GM10266 (cell line): ENCODE measurements around the gene TRMT1L.
"Not testable (repeated sequence)": the region's sequence is repeated elsewhere in the genome, so short reads cannot be mapped to it uniquely, and the experiment has no call there.

Experiments
- DNase-seq: peaks from one replicate; pipeline ENCODE4 v3.0.0; 2012; ENCODE audit errors: extremely low spot score
- TF ChIP-seq, protein P1 (sequence below): IDR thresholded peaks from 2 replicates; pipeline ENCODE4 v1.5.1; 2012; ENCODE audit warnings: mild to moderate bottlenecking, low read depth; ENCODE audit not compliant: control insufficient read depth, insufficient read depth; ENCODE audit errors: missing control alignments

TRMT1L gene, protein sequence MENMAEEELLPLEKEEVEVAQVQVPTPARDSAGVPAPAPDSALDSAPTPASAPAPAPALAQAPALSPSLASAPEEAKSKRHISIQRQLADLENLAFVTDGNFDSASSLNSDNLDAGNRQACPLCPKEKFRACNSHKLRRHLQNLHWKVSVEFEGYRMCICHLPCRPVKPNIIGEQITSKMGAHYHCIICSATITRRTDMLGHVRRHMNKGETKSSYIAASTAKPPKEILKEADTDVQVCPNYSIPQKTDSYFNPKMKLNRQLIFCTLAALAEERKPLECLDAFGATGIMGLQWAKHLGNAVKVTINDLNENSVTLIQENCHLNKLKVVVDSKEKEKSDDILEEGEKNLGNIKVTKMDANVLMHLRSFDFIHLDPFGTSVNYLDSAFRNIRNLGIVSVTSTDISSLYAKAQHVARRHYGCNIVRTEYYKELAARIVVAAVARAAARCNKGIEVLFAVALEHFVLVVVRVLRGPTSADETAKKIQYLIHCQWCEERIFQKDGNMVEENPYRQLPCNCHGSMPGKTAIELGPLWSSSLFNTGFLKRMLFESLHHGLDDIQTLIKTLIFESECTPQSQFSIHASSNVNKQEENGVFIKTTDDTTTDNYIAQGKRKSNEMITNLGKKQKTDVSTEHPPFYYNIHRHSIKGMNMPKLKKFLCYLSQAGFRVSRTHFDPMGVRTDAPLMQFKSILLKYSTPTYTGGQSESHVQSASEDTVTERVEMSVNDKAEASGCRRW

DNA sequence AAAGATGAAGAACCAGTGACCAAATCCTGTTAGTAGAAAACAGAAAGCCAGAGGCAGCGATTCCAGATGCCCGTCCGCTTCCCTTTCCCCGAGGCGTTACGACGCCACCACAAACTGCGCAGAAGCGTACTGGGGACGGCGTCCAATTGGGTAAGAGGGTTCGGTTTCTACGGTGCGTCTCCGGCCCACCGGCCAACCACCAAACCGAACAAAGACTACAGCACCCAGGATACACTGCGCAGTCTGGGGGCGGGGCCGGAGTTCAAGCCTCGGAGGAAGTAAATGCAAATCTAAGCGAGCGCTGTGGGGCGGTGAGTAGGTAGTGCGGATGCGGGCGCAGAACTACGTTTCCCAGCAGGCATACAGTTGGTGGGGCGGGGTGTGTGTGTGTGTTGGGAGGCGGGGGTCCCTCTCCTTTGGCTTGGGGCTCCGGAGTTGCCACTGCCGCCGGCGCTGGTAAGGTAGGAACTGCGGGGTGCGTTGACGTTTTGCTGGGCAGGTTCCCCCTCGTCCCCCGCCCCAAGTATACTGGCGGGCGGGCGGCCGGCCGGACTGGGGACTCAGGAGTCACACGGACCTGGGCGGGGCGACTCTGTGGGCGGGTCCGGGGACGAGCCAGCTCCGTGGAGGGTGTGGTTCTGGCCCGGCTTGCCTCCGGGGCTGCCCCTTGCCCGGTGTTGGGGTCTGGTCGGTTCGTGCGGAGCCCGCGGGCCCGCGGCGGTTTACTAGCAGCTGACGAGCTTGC, at the start of gene TRMT1L, which contains the start of gene SWT1:
Gene TRMT1L, minus strand, starts transcription at position 100 of the 745 bp plus-strand sequence. CDS start 241 bp downstream, outside the sequence.
Gene SWT1, plus strand, starts transcription at position 314 of the 745 bp plus-strand sequence. CDS start 3,675 bp downstream, outside the sequence.
- peak; percentile 90 for DNase-seq
- TF ChIP-seq, protein P1, sequence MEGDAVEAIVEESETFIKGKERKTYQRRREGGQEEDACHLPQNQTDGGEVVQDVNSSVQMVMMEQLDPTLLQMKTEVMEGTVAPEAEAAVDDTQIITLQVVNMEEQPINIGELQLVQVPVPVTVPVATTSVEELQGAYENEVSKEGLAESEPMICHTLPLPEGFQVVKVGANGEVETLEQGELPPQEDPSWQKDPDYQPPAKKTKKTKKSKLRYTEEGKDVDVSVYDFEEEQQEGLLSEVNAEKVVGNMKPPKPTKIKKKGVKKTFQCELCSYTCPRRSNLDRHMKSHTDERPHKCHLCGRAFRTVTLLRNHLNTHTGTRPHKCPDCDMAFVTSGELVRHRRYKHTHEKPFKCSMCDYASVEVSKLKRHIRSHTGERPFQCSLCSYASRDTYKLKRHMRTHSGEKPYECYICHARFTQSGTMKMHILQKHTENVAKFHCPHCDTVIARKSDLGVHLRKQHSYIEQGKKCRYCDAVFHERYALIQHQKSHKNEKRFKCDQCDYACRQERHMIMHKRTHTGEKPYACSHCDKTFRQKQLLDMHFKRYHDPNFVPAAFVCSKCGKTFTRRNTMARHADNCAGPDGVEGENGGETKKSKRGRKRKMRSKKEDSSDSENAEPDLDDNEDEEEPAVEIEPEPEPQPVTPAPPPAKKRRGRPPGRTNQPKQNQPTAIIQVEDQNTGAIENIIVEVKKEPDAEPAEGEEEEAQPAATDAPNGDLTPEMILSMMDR = no peak

DNA sequence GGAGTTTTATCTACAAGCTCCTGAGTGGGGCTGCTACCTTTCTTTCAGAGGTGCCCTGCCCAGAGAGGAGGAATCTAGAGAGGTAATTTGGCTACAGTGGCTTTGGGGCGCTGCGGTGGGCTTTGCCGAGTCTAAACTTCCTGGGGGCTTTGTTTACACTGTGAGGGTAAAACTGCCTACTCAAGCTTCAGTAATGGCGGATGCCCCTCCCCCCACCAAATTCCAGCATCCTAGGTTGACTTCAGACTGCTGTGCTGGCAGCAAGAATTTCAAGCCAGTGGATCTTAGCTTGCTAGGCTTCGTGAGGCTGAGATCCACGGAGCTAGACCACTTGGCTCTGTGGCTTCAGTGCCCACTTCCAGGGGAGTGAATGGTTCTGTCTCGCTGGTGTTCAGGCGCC, 44.1 kb upstream of the TRMT1L start:
- DNase-seq = no peak
- TF ChIP-seq, protein P1 = no peak

DNA sequence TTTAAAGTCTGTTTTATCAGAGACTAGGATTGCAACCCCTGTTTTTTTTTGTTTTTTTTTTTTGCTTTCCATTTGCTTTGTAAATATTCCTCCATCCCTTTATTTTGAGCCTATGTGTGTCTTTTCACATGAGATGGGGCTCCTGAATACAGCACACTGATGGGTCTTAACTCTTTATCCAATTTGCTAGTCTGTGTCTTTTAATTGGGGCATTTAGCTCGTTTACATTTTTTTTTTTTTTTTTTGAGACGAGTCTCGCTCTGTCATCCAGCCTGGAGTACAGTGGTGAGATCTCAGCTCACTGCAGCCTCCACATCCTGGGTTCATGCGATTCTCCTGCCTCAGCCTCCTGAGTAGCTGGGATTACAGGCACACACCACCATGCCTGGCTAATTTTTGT, 42.0 kb upstream of the TRMT1L start:
- DNase-seq = not testable (repeated sequence)

DNA sequence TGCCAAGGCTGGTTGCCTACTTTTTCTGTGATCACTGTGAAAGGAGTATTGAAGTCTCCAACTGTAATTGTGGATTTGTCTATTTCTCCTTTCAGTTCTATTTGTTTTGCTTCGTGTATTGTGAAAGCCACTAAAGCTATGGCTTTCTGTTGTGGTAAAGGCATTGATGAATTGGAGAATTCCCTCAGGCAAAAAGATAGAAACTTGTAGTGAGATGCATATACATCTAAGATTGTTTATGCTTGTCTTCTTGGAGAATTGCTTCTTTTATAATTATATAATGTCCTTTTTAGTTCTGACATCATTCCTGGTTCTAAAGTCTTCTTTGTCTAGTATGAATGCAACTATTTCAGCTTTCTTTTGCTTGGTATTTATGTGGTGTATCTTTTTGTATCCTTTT, 37.0 kb upstream of the TRMT1L start:
- no peak for DNase-seq
- TF ChIP-seq, protein P1 = no peak

DNA sequence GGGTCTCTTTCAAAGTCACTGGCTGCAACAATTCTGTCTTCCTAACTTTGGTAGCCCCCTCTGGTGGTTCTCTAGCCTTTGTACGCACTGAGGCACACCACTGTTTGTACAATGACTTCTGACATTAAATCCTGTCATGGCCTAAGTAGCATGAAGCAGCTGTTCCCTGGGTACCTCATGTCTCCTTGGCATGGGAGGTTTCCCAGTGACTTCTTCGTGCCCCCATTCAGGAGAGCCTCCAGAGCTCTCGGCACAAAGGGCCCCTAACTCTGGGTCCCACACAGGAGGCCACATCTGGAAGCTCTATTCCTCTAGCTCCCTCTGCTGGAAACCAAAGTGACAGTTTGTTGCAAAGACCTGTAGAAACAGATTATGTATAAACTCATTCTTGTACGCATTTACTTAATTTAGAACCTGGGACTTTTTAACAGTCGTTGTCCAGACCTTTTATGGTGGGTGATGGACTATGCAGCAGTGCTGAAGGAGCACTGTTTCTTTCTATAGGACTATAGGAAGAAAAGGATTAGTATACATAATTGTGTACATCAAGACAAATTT, 13.6 kb upstream of the TRMT1L start:
- DNase-seq = peak; percentile 54
- TF ChIP-seq, protein P1 = peak; percentile 67

DNA sequence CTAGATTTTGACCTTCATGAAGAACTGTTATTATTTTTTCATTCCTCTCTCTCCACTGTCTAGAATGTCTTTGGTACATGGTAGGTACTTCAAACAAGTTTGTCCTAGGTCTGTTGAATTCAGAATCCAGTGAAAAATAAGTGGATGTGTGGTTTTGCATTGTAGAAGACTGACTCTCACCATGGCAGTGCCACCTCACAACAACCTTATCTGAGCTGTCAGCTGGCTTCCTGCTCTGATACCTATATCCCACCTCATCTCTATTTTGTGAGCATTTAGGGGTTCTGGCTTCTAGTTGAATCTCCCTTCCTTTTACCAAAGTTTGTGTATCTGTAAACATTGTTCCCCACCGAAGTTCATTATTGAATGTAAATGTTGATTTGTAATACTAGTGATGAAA, 9.4 kb upstream of the TRMT1L start:
- TF ChIP-seq, protein P1 = no peak

DNA sequence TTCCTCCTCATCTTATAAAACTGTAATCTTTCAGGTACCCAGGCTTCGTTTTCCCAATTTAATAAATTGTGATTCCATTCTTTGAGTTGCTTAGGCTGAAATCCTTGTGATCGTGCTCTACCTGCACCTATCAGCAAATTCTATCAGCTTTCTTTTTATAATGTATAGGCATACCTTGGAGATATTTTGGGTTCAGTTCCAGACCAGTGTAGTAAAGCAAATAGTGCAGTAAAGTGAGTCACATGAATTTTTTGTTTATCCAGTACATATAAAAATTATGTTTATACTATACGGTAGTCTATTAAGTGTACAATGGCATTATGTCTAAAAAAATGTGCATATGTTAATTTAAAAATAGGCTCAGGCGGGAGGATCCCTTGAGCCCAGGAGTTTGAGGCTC, 5.7 kb upstream of the TRMT1L start:
- no peak for DNase-seq
- TF ChIP-seq, protein P1 = no peak

More for the DNA sequence above, 9.4 kb upstream of the TRMT1L start:
- no peak for DNase-seq
